Activated CD4-positive, alpha-beta memory T cell treated with anti-CD3 and anti-CD28 coated beads, Interleukin-2, amount 10 ng/mL, durations not matched to agents 7 days and 5 days (primary cell): Measurements from ENCODE around the gene TNFSF12. TPM values are rescaled to one million over a fixed set of nuclear protein-coding genes. Genes with fewer than 3 reads are reported as not detected.
A peak's percentile ranks its signal among the peaks of the same experiment; 100 is the strongest.

Experiments
- CTCF ChIA-PET: fragments of 350-600 bp; sonication (Branson Sonifier 250); formaldehyde crosslinking; loops from one replicate; lab custom pipeline; 2021; ENCODE audit warnings: antibody characterized with exemption, inconsistent platforms; lab: Charles Lee
- POLR2A ChIA-PET: fragments of 350-600 bp; sonication (Branson Sonifier 250); formaldehyde crosslinking; loops from one replicate; lab custom pipeline; 2021; ENCODE audit warnings: antibody characterized with exemption; lab: Charles Lee
- DNase-seq: peaks from one replicate; pipeline ENCODE4 v3.0.0-alpha.2; 2020
- H3K27ac Mint-ChIP-seq: one replicate; pipeline ENCODE4 v1.8.0; 2021; ENCODE audit warnings: mild to moderate bottlenecking, mixed read lengths
- H3K27me3 Mint-ChIP-seq: one replicate; pipeline ENCODE4 v1.8.0; 2021; ENCODE audit warnings: mixed read lengths
- H3K36me3 Mint-ChIP-seq: one replicate; pipeline ENCODE4 v1.8.0; 2021; ENCODE audit warnings: low read depth, mixed read lengths
- H3K4me1 Mint-ChIP-seq: one replicate; pipeline ENCODE4 v1.8.0; 2021; ENCODE audit warnings: mixed read lengths
- H3K4me3 Mint-ChIP-seq: one replicate; pipeline ENCODE4 v1.8.0; 2021; ENCODE audit warnings: mild to moderate bottlenecking, mixed read lengths
- H3K9me3 Mint-ChIP-seq: one replicate; pipeline ENCODE4 v1.8.0; 2021; ENCODE audit warnings: mixed read lengths
- total RNA-seq, 2 experiments: library from RNA; stranded (reverse); gene quantifications; one replicate each; pipeline ENCODE4 v1.2.3, GENCODE V29; 2021

TNFSF12 gene
- total RNA-seq, 2 experiments from 2014 or later: 79.8 to 86.7 TPM

- CTCF ChIA-PET: interaction anchor here (2.1 to 4.1 kb wide), 5 partner anchors 8 to 536 kb away, joined by 4 to 29 read pairs (median 14); partner anchors contain the start of genes ALOXE3, SENP3, TMEM102 and TP53
- Mint-ChIP-seq H3K9me3 (no peaks in the 10 kb centered on the region), H3K36me3 (peaks cover 54% of the 10 kb centered on the region), H3K27ac (peak overlapping the region; percentile 99), H3K27me3 (no peaks in the 10 kb centered on the region), H3K4me3 (peak overlapping the region; percentile 97), H3K4me1 (peaks cover 76% of the 10 kb centered on the region)
- POLR2A ChIA-PET: interaction anchor here (0.9 to 8.7 kb wide), 18 partner anchors 10 to 574 kb away, joined by 3 to 169 read pairs (median 11); partner anchors contain the start of genes ACADVL, ACAP1, DLG4 and FXR2
- DNase-seq: no peak
Observed at GRCh38 chr17:7582396-7583252, 33.8 kb downstream of the TNFSF12 start.

- peaks cover 53% of the 10 kb centered on the region for H3K36me3 Mint-ChIP-seq
- POLR2A ChIA-PET: interaction anchor here (0.7 to 8.7 kb wide), 37 partner anchors 11 to 664 kb away, joined by 3 to 169 read pairs (median 5); partner anchors contain the start of genes ACADVL, ACAP1, CTC1 and DLG4
- H3K9me3 Mint-ChIP-seq: no peaks in the 10 kb centered on the region
- H3K4me1 Mint-ChIP-seq: peaks cover 68% of the 10 kb centered on the region
- no peaks in the 10 kb centered on the region for H3K27me3 Mint-ChIP-seq
- peak within 1 kb of the TSS; percentile 97 for H3K4me3 Mint-ChIP-seq
- peak; percentile 96 for DNase-seq
- CTCF ChIA-PET: interaction anchor here (1.1 to 4.1 kb wide), 10 partner anchors 9 to 535 kb away, joined by 3 to 29 read pairs (median 7); partner anchors contain the start of genes ALOXE3, SAT2, SENP3 and TMEM102
- peak within 1 kb of the TSS; percentile 99 for H3K27ac Mint-ChIP-seq
Observed at GRCh38 chr17:7583253-7584109, 34.6 kb downstream of the TNFSF12 start, which contains the start of gene MPDU1. TSS of gene MPDU1 (plus strand) at chr17:7583852. CDS start at chr17:7583863, 11 bp downstream.

DNA sequence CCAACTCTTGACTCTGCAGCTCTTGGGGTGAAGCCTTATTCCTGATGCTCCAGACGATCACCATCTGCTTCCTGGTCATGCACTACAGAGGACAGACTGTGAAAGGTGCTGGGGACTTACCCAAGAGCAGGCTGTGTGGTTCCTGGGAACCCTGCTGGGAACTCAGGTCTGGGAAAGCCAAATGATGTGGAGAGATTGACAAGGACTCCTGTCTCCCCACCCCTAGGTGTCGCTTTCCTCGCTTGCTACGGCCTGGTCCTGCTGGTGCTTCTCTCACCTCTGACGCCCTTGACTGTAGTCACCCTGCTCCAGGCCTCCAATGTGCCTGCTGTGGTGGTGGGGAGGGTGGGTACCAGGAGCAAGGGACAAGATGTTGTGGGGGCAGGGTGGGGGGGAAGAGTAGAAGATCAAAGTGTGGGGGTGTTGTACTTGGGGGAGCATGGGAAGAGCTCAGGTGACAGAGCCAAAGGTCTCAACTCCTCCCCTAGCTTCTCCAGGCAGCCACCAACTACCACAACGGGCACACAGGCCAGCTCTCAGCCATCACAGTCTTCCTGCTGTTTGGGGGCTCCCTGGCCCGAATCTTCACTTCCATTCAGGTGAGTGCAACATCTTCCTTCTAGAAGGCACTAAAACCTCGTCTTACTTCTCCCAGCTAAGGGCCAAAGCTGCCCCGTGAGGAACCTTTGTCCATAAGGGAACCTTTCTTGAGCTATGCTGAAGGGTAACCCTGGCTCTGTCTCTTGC lies 38.0 kb downstream of the TNFSF12 start:
- Mint-ChIP-seq H3K4me3 (no peak overlapping the region), H3K27ac (no peak overlapping the region), H3K36me3 (peaks cover 39% of the 10 kb centered on the region), H3K9me3 (no peaks in the 10 kb centered on the region), H3K27me3 (no peaks in the 10 kb centered on the region), H3K4me1 (peaks cover 38% of the 10 kb centered on the region)
- ChIA-PET CTCF (interaction anchor here (0.9 to 4.1 kb wide), 5 partner anchors 8 to 231 kb away, joined by 4 to 29 read pairs (median 5); partner anchors contain the start of genes SENP3, TP53 and WRAP53), POLR2A (interaction anchor here (5.1 to 8.7 kb wide), 2 partner anchors 14 to 100 kb away, joined by 129 to 169 read pairs; partner anchors contain the start of genes TP53 and WRAP53)
- no peak for DNase-seq

DNA sequence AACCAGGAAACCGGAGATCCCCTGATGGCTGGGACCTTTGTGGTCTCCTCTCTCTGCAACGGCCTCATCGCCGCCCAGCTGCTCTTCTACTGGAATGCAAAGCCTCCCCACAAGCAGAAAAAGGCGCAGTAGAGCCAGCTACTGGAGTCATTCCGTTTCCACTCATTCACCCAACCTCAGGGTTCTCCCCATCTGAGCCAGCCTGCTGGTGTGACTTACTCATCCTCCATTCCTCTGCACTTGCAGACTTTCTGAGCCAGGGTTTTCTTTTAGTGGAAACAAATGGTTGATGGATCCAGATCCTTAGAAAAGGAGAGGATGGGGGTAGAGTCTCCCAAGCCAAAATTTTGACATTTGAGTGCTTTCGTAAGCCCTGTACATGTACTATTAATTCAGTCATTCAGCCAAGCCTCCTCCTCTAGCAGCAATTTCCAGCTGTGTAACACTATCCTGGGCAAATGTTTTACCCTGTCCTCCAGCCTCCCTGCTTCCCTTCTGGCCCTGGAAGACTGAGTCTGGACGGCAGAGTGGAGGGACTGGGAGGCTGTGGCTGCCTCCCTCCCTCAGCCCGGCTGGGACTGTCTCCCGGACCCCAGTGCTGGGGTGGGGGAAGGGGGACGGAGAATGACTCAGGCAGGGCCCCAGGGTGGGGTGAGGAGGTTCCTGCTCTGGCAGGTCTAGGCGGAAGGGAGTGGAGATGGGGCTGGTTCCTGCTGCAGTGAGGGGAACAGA lies 38.7 kb downstream of the TNFSF12 start:
- POLR2A ChIA-PET: interaction anchor here (5.1 to 8.7 kb wide), 2 partner anchors 15 to 99 kb away, joined by 129 to 169 read pairs; partner anchors contain the start of genes TP53 and WRAP53
- CTCF ChIA-PET: interaction anchor here (0.9 to 1.5 kb wide), 2 partner anchors 156 to 231 kb away, joined by 5 read pairs; no protein-coding TSS in a partner anchor
- Mint-ChIP-seq H3K36me3 (peaks cover 42% of the 10 kb centered on the region), H3K4me1 (peaks cover 30% of the 10 kb centered on the region), H3K27ac (peak overlapping the region; percentile 35), H3K4me3 (no peak overlapping the region), H3K9me3 (no peaks in the 10 kb centered on the region), H3K27me3 (no peaks in the 10 kb centered on the region)
- DNase-seq: no peak

DNA sequence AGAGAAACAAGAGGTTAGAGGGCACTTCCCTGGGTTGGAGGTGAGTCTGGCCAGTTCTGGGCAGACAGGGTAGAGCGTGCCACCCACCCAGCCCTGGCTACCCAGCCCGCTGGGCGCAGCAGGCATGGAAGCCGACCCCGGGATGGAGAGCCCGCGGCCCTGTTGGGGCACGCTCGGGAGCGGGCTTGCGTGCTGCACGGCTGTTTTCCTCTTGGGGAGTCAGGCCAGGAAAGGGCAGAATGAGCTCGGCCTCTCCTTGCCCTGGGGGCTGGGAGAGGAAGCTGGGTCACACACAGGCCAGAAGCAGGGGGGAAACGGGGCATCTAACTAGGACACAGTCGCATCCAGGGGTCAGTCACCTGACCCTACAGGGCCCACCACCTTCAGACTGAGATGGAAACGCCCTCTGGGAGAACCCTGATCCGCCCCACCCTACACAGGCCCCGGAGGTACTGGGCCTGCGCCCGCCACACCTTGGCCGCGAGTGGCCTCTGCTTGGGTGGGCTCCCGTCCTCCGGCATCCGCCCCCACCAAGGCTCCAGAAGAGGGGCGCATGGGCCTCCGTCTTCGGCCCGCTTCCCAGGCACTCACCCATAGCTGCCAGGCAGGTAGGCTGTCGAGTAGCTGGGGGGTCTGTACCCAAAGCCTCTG lies 39.8 kb downstream of the TNFSF12 start:
- Mint-ChIP-seq H3K36me3 (peaks cover 51% of the 10 kb centered on the region), H3K4me3 (no peak overlapping the region), H3K9me3 (no peaks in the 10 kb centered on the region), H3K4me1 (peaks cover 22% of the 10 kb centered on the region), H3K27ac (no peak overlapping the region), H3K27me3 (no peaks in the 10 kb centered on the region)
- DNase-seq: no peak
- POLR2A ChIA-PET: interaction anchor here (1.0 to 2.3 kb wide), 7 partner anchors 9 to 103 kb away, joined by 3 to 17 read pairs (median 3); partner anchors contain the start of genes CD68, TP53 and WRAP53
- CTCF ChIA-PET: interaction anchor here (0.6 to 2.4 kb wide), 24 partner anchors 8 to 238 kb away, joined by 3 to 24 read pairs (median 4); partner anchors contain the start of genes CHRNB1, FXR2, SENP3 and TMEM256

GRCh38 chr17:7589204-7589868 lies 40.5 kb downstream of the TNFSF12 start:
- POLR2A ChIA-PET: interaction anchor here (1.0 to 2.3 kb wide), 8 partner anchors 9 to 104 kb away, joined by 3 to 17 read pairs (median 4); partner anchors contain the start of genes CD68, TP53 and WRAP53
- CTCF ChIA-PET: interaction anchor here (0.6 to 2.4 kb wide), 26 partner anchors 9 to 253 kb away, joined by 3 to 24 read pairs (median 4); partner anchors contain the start of genes ACAP1, CHRNB1, FXR2 and SENP3
- Mint-ChIP-seq H3K9me3 (no peaks in the 10 kb centered on the region), H3K27ac (peak overlapping the region; percentile 26), H3K4me1 (peaks cover 22% of the 10 kb centered on the region), H3K27me3 (no peaks in the 10 kb centered on the region), H3K4me3 (no peak overlapping the region), H3K36me3 (peaks cover 58% of the 10 kb centered on the region)
- peak; percentile 71 for DNase-seq

GRCh38 chr17:7589891-7590691 lies 41.2 kb downstream of the TNFSF12 start, which contains the start of gene SOX15:
TSS of gene SOX15 (minus strand) at chr17:7590094. CDS start at chr17:7589676, 418 bp downstream.
- Mint-ChIP-seq H3K4me3 (no peak within 1 kb of the TSS), H3K36me3 (peaks cover 61% of the 10 kb centered on the region), H3K27me3 (no peaks in the 10 kb centered on the region), H3K9me3 (no peaks in the 10 kb centered on the region), H3K4me1 (peaks cover 16% of the 10 kb centered on the region), H3K27ac (peak within 1 kb of the TSS; percentile 26)
- ChIA-PET CTCF (interaction anchor here (0.7 to 2.4 kb wide), 22 partner anchors 9 to 254 kb away, joined by 3 to 24 read pairs (median 4); partner anchors contain the start of genes ACAP1, CHRNB1, FXR2 and SENP3), POLR2A (interaction anchor here (0.8 to 2.3 kb wide), 7 partner anchors 10 to 98 kb away, joined by 3 to 17 read pairs (median 4); partner anchors contain the start of genes CD68, TP53 and WRAP53)
- no peak for DNase-seq

DNA sequence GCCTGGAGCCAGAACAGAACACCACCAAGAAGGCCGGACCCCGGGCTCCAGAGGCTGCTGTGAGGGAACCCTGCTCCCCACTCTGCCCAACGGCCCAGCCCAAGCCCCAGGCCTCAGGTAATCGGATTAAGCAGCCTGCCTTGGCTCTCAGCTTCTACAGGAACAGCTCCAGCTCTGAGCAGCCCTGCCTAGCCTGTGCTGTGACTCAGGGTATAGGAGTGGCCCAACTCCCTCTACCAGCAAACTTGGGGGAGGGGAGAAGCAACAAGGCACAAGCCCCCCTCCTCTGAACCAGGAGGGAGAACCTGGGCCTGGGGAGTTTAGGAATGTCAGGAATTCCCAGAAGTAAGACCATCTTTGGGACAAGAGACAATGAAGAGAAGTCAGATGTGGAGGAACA lies 41.9 kb downstream of the TNFSF12 start:
- DNase-seq: no peak
- H3K4me3 Mint-ChIP-seq: no peak overlapping the region
- ChIA-PET POLR2A (interaction anchor here (0.8 to 2.1 kb wide), 4 partner anchors 11 to 97 kb away, joined by 3 to 8 read pairs (median 6); partner anchors contain the start of genes CD68, TP53 and WRAP53), CTCF (interaction anchor here (0.7 to 2.4 kb wide), 4 partner anchors 11 to 97 kb away, joined by 3 to 12 read pairs (median 8); partner anchors contain the start of genes SENP3 and TP53)
- H3K27me3 Mint-ChIP-seq: no peaks in the 10 kb centered on the region
- peaks cover 64% of the 10 kb centered on the region for H3K36me3 Mint-ChIP-seq
- H3K4me1 Mint-ChIP-seq: peaks cover 9% of the 10 kb centered on the region
- no peak overlapping the region for H3K27ac Mint-ChIP-seq
- H3K9me3 Mint-ChIP-seq: no peaks in the 10 kb centered on the region

DNA sequence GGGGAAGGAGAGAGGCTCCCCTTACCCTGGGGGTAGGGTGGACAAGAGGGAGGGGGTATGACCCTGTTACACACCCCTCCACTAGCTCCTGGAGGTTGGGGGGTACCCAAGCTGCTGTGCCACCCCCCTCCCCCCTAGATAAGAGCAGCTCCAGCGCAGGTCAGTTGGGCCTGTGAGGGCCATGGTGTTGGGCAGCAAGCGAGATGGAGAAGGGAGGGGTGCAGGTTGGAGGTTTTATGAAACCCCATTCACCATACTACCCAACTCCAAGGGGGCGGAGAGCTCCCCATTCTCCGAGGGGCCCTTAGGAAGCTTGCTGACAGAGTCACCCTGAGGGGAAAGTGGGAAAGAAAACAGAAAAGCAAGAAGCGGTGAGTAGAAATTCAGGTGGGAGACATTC lies 42.7 kb downstream of the TNFSF12 start:
- Mint-ChIP-seq H3K4me1 (peaks cover 4% of the 10 kb centered on the region), H3K27me3 (no peaks in the 10 kb centered on the region), H3K4me3 (no peak overlapping the region), H3K9me3 (no peaks in the 10 kb centered on the region), H3K27ac (no peak overlapping the region), H3K36me3 (peaks cover 68% of the 10 kb centered on the region)
- ChIA-PET CTCF (no interaction called here), POLR2A (interaction anchor here (1.4 kb wide), 1 partner anchor 13 kb away, joined by 3 read pairs; the partner anchor contains the start of gene CD68)
- DNase-seq: no peak
